ENCODE results near the gene RTRAF. TPM values are rescaled to one million over a fixed set of nuclear protein-coding genes. Genes with fewer than 3 reads are reported as not detected.
A peak's percentile ranks its signal among the peaks of the same experiment; 100 is the strongest.

RTRAF gene
- polyA plus RNA-seq, 1 experiment: 205 TPM

DNA sequence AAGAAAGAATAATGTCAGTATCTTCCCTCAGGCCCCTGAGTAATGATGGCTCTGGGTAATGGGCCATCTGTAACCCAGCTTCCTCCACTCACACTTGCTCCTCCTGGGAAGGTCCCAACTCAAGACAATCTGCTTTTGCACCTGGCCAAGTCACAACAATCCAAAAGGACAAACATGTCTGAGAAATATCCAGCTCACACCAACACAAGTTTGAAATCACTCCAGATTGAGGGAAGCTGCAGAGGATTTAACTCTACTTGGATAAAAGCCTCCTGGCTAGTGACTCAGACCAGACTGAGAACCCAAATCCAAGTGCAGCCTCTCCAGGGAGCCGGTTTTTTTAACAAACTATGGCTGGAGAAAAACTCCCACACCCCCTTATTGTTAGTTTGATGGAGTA is 34.2 kb downstream of the RTRAF start:
- TF ChIP-seq, protein P1, sequence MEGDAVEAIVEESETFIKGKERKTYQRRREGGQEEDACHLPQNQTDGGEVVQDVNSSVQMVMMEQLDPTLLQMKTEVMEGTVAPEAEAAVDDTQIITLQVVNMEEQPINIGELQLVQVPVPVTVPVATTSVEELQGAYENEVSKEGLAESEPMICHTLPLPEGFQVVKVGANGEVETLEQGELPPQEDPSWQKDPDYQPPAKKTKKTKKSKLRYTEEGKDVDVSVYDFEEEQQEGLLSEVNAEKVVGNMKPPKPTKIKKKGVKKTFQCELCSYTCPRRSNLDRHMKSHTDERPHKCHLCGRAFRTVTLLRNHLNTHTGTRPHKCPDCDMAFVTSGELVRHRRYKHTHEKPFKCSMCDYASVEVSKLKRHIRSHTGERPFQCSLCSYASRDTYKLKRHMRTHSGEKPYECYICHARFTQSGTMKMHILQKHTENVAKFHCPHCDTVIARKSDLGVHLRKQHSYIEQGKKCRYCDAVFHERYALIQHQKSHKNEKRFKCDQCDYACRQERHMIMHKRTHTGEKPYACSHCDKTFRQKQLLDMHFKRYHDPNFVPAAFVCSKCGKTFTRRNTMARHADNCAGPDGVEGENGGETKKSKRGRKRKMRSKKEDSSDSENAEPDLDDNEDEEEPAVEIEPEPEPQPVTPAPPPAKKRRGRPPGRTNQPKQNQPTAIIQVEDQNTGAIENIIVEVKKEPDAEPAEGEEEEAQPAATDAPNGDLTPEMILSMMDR (IDR thresholded peaks at IDR 0.05; ENCODE audit: insufficient read depth, low read depth, low read length): no peak
- ChIA-PET POLR2A (no interaction called here), CTCF (interaction anchor here (0.8 to 2.4 kb wide), 4 partner anchors 11 to 21 kb away, joined by 3 to 5 read pairs (median 4); no protein-coding TSS in a partner anchor)
- DNase-seq (ENCODE audit: low read depth): peak; percentile 51
- no peaks in the 10 kb centered on the region for H3K27me3 ChIP-seq (ENCODE audit: control insufficient read depth, insufficient read depth, low read length)
- H3K4me3 ChIP-seq (ENCODE audit: low read depth, low read length): no peak overlapping the region
- H3K36me3 ChIP-seq (ENCODE audit: control insufficient read depth, insufficient read depth, low read length): peaks cover 17% of the 10 kb centered on the region

DNA sequence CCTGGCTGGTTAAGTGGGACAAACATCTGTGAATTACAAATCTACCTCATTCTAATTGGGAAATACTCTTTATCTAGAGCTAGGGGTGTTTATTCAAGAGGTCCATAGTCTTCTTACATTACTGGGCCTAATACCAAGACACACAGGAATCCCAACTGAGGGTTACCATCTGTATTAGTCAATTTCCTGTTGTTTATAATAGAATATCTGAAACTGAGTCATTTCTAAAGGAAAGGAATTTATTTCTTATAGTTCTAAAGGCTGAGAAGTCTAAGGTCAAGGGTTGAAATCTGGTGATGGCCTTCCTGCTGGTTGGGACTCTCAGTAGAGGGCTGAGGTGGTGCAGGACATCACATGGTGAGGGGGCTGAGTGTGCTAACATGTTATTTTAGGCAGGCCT is 36.0 kb downstream of the RTRAF start:
- CTCF ChIA-PET: interaction anchor here (1.2 to 1.4 kb wide), 3 partner anchors 10 to 56 kb away, joined by 3 to 4 read pairs (median 4); no protein-coding TSS in a partner anchor

DNA sequence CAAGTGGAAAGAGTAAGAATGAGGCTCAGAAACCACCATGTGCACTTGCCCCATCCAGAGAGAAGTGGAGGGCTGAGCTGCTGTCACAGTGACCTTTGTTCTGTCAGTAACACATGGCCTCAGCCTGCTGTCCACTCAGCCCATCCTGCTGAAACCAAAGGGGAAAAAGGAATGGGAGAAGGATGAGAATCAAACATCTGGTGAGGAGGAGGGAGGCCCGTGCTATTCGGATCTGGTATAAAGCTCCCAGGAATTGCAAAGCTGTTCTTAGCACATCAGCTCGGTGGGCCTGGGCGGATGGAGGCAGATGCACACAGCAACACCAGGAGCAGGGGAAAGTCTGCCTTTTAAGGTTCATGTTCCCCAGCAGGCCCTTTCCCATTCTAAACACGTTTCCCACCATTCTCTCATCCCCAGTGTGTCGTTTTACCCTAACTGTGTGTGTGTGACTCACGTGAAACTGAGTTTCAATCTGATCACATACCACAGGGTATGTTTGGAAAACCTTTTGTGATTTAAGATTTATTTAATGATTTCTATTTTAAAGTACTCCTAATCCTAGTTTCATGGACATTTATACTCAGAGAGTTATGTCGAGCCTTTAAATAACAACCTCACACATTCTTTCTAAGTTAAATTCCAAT is 36.8 kb downstream of the RTRAF start:
- CTCF ChIA-PET: interaction anchor here (1.2 to 1.4 kb wide), 2 partner anchors 11 to 55 kb away, joined by 3 to 4 read pairs; no protein-coding TSS in a partner anchor
- H3K36me3 ChIP-seq (ENCODE audit: control insufficient read depth, insufficient read depth, low read length): peaks cover 9% of the 10 kb centered on the region
- DNase-seq (ENCODE audit: low read depth): no peak

More for the DNA sequence above, 36.0 kb downstream of the RTRAF start:
- TF ChIP-seq, protein P1 (IDR thresholded peaks at IDR 0.05; ENCODE audit: insufficient read depth, low read depth, low read length): no peak
- H3K4me3 ChIP-seq (ENCODE audit: low read depth, low read length): no peak overlapping the region
- peaks cover 9% of the 10 kb centered on the region for H3K36me3 ChIP-seq (ENCODE audit: control insufficient read depth, insufficient read depth, low read length)
- no peaks in the 10 kb centered on the region for H3K27me3 ChIP-seq (ENCODE audit: control insufficient read depth, insufficient read depth, low read length)
- DNase-seq (ENCODE audit: low read depth): peak; percentile 88
- POLR2A ChIA-PET: no interaction called here

DNA sequence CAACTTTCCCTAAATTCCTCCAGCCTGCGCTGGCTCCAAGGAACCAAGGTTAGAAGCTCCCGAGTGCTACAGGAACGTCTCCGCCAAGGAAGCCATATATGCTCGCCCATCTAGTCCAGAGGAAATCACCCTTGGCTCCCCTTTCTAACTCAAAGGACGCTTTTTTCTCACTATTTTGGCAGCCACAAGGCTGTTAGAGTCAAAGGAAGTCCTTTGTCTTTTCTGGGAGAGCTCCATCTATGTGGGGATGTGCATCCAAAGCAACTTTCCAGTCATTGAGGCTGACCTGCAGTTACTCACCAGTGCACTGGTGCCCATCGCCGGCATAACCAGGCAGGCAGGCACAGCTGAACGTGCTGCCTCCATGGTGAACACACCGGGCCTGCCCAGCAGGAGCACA is 37.6 kb downstream of the RTRAF start:
- Histone ChIP-seq H3K4me3 (ENCODE audit: low read depth, low read length) (no peak overlapping the region), H3K36me3 (ENCODE audit: control insufficient read depth, insufficient read depth, low read length) (peaks cover 9% of the 10 kb centered on the region), H3K27me3 (ENCODE audit: control insufficient read depth, insufficient read depth, low read length) (no peaks in the 10 kb centered on the region)
- ChIA-PET CTCF (no interaction called here), POLR2A (interaction anchor here (0.6 kb wide), 1 partner anchor 18 kb away, joined by 17 read pairs; no protein-coding TSS in a partner anchor)
- TF ChIP-seq, protein P1 (IDR thresholded peaks at IDR 0.05; ENCODE audit: insufficient read depth, low read depth, low read length): no peak
- DNase-seq (ENCODE audit: low read depth): no peak

More for the DNA sequence above, 36.8 kb downstream of the RTRAF start:
- TF ChIP-seq, protein P1 (IDR thresholded peaks at IDR 0.05; ENCODE audit: insufficient read depth, low read depth, low read length): no peak
- POLR2A ChIA-PET: interaction anchor here (0.6 kb wide), 1 partner anchor 19 kb away, joined by 17 read pairs; no protein-coding TSS in a partner anchor
- no peak overlapping the region for H3K4me3 ChIP-seq (ENCODE audit: low read depth, low read length)
- H3K27me3 ChIP-seq (ENCODE audit: control insufficient read depth, insufficient read depth, low read length): no peaks in the 10 kb centered on the region

DNA sequence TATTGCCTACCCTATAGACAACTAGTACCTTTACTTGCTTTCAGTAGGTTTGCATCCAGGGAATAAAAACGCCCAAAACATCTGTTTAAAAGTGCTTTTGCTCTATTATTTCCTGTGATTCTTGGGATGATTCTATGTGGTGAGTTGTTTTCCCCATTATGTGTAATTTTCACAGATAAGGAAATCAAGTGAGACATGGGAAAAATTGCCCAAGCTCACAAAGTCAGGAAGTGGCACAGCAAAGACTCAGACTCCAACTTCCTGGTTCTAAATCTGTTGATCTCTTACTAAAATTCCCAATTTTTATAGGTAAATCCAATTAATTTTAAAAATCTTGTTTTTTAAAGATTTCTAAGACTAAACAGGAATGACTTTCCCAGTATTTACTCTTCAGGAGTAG is 40.5 kb downstream of the RTRAF start:
- no peak for DNase-seq (ENCODE audit: low read depth)
- H3K36me3 ChIP-seq (ENCODE audit: control insufficient read depth, insufficient read depth, low read length): peaks cover 9% of the 10 kb centered on the region
- H3K4me3 ChIP-seq (ENCODE audit: low read depth, low read length): no peak overlapping the region
- TF ChIP-seq, protein P1 (IDR thresholded peaks at IDR 0.05; ENCODE audit: insufficient read depth, low read depth, low read length): no peak
- H3K27me3 ChIP-seq (ENCODE audit: control insufficient read depth, insufficient read depth, low read length): no peaks in the 10 kb centered on the region
- CTCF ChIA-PET: interaction anchor here (0.6 to 1.4 kb wide), 2 partner anchors 15 to 202 kb away, joined by 4 to 5 read pairs; no protein-coding TSS in a partner anchor
- POLR2A ChIA-PET: no interaction called here

Measured in BJ (cell line).